Tibial nerve (tissue), 4 donors: ENCODE results near the gene ZNF708. TPM values are rescaled to one million over a fixed set of nuclear protein-coding genes. Genes with fewer than 3 reads are reported as not detected.
"Not testable (repeated sequence)": the region's sequence is repeated elsewhere in the genome, so short reads cannot be mapped to it uniquely, and the experiment has no call there.

Source experiments
- DNase-seq, 2 donors: peaks; one replicate each; pipeline ENCODE4 v3.0.0-alpha.2; 2019; ENCODE audit warnings: low spot score in 2 of 2
- H3K27ac ChIP-seq, 4 donors: fragments of 200-600 bp; sonication (generic) in 3 of 4; one replicate each; pipeline ENCODE4 v1.5.1; 2017 to 2019; ENCODE audit warnings: mild to moderate bottlenecking in 1 of 4
- H3K27me3 ChIP-seq, 2 donors: fragments of 200-600 bp; sonication (generic) in 1 of 2; one replicate each; pipeline versions ENCODE4 v1.5.1 to v1.6.0; 2017 to 2019
- H3K36me3 ChIP-seq, 3 donors: fragments of 200-600 bp; sonication (generic); one replicate each; pipeline ENCODE4 v1.5.1; 2018 to 2019
- H3K4me1 ChIP-seq, 4 donors: fragments of 200-600 bp; sonication (generic) in 3 of 4; one replicate each; pipeline ENCODE4 v1.5.1; 2017 to 2019
- H3K4me3 ChIP-seq, 4 donors: fragments of 200-600 bp; sonication (generic) in 3 of 4; one replicate each; pipeline ENCODE4 v1.5.1; 2017 to 2019; ENCODE audit warnings: mild to moderate bottlenecking in 1 of 4, moderate library complexity in 1 of 4
- H3K9me3 ChIP-seq, 4 donors: fragments of 200-600 bp; sonication (generic) in 3 of 4; one replicate each; pipeline ENCODE4 v1.5.1; 2017 to 2019
- CTCF ChIP-seq, 5 experiments: fragments of 200-600 bp in 3 of 5; fragments of 450-650 bp in 2 of 5; sonication (generic) in 3 of 5; IDR thresholded peaks; one replicate each; pipeline ENCODE4 v1.5.1; 2016 to 2019; ENCODE audit warnings: antibody characterized with exemption in 5 of 5, mild to moderate bottlenecking in 3 of 5, moderate library complexity in 2 of 5
- EP300 ChIP-seq, 2 donors: sonication (generic); formaldehyde crosslinking; IDR thresholded peaks; one replicate each; pipeline ENCODE4 v1.6.1; 2017; ENCODE audit warnings: antibody characterized with exemption in 2 of 2, mild to moderate bottlenecking in 1 of 2
- POLR2A ChIP-seq, 2 donors: fragments of 450-650 bp; IDR thresholded peaks; one replicate each; pipeline ENCODE4 v1.6.1; 2017; ENCODE audit warnings: antibody characterized with exemption in 2 of 2, mild to moderate bottlenecking in 2 of 2, moderate library complexity in 2 of 2
- WGBS, 2 donors: methylation state at CpG; one replicate each; pipeline ENCODE4 v1.1.5; 2018; 5-methylcytosine and 5-hydroxymethylcytosine counted together
- total RNA-seq, 4 donors: library from RNA; depleted of rRNA; stranded (reverse); fragments of >200 nt; gene quantifications; one replicate each; pipeline ENCODE4 v1.1.0, GENCODE V29; 2016

Gene ZNF708
- total RNA-seq, 4 donors from 2014 or later = 32.4 to 48.2 (median 39.9) TPM

DNA sequence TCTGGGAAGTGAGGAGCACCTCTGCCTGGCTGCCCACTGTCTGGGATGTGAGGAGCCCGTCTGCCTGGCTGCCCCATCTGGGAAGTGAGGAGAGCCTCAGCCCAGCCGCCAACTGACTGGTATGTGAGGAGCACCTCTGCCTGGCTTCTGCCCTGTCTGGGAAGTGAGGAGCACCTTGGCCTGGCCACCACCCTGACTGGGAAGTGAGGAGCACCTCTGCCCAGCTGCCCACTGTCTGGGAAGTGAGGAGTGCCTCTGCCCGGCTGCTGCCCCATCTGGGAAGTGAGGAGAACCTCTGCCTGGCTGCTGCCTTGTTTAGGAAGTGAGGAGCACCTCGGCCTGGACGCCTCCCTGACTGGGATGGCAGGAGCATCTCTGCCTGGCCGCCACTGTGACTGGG, 64.8 kb downstream of the ZNF708 start:
- Histone ChIP-seq H3K4me3 (no peak overlapping the region), H3K9me3 (peaks cover 0 to 39% (median 0%) of the 10 kb centered on the region in 4 donors), H3K27ac (no peak overlapping the region), H3K36me3 (no peaks in the 10 kb centered on the region), H3K4me1 (no peaks in the 10 kb centered on the region), H3K27me3 (no peaks in the 10 kb centered on the region)
- DNase-seq = no peak
- TF ChIP-seq POLR2A (IDR thresholded peaks at IDR 0.05) (no peak), EP300 (IDR thresholded peaks at IDR 0.05) (no peak), CTCF (IDR thresholded peaks at IDR 0.05) (no peak)
- 91 to 100% methylated on average over 2 to 6 of the region's 6 CpGs for WGBS, 2 donors

- DNase-seq, H3K36me3 ChIP-seq, H3K27ac ChIP-seq, H3K4me3 ChIP-seq, H3K4me1 ChIP-seq, H3K27me3 ChIP-seq: not testable (repeated sequence)
- H3K9me3 ChIP-seq = peaks cover 0 to 37% (median 0%) of the 10 kb centered on the region in 4 donors
- WGBS, 2 donors = 90 to 92% methylated on average over 16 to 24 of the region's 24 CpGs
Measured at GRCh38 chr19:21260848-21261381, 68.3 kb downstream of the ZNF708 start.

GRCh38 chr19:21260164-21260847, 68.9 kb downstream of the ZNF708 start:
- 89 to 93% methylated on average over 17 to 34 of the region's 36 CpGs for WGBS, 2 donors

GRCh38 chr19:21259421-21260124, 69.6 kb downstream of the ZNF708 start:
- 86 to 88% methylated on average over 14 to 21 of the region's 27 CpGs for WGBS, 2 donors
- not testable (repeated sequence) for DNase-seq, H3K27ac ChIP-seq

More at GRCh38 chr19:21260164-21260847, 68.9 kb downstream of the ZNF708 start:
- no peak for DNase-seq
- Histone ChIP-seq H3K9me3 (peaks cover 0 to 37% (median 0%) of the 10 kb centered on the region in 4 donors), H3K4me3 (no peak overlapping the region), H3K4me1 (no peaks in the 10 kb centered on the region), H3K27ac (no peak overlapping the region), H3K27me3 (no peaks in the 10 kb centered on the region), H3K36me3 (no peaks in the 10 kb centered on the region)
- no peak for TF ChIP-seq EP300 (IDR thresholded peaks at IDR 0.05)
- TF ChIP-seq POLR2A (IDR thresholded peaks at IDR 0.05) = no peak
- TF ChIP-seq CTCF (IDR thresholded peaks at IDR 0.05) = no peak

DNA sequence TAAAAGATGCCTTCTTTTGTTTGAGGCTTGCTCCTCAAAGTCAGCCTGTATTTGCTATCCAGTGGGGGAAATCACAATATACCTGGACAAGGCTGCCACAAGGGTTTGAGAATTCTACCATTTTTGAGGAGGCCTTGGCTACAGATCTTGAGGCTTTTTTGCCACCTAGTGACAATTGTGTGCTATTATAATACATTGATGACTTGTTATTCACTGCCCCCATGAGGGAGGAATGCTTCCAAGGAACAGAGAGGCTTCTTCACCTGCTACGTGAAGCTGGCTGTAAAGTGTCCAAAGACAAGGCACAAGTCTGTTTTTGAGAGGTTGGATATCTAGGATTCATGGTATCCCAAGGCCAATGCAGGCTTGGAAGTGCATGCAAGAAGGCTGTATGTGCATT, 72.5 kb downstream of the ZNF708 start:
- H3K9me3 ChIP-seq = peaks cover 0 to 24% (median 0%) of the 10 kb centered on the region in 4 donors
- H3K36me3 ChIP-seq = no peaks in the 10 kb centered on the region
- no peak for TF ChIP-seq POLR2A (IDR thresholded peaks at IDR 0.05)
- no peak for DNase-seq
- no peak overlapping the region for H3K27ac ChIP-seq
- no peak overlapping the region for H3K4me3 ChIP-seq
- H3K4me1 ChIP-seq = no peaks in the 10 kb centered on the region
- WGBS, 2 donors = 40 to 64% methylated on average over 1 of the region's 1 CpG
- H3K27me3 ChIP-seq = no peaks in the 10 kb centered on the region

More at GRCh38 chr19:21259421-21260124, 69.6 kb downstream of the ZNF708 start:
- H3K9me3 ChIP-seq = peaks cover 0 to 32% (median 0%) of the 10 kb centered on the region in 4 donors
- H3K4me3 ChIP-seq, H3K27me3 ChIP-seq, H3K36me3 ChIP-seq, H3K4me1 ChIP-seq: not testable (repeated sequence)

Other genes starting within 250 kb of the ZNF708 start
- gene ZNF714, start 247.2 kb downstream of the ZNF708 start, total RNA-seq = 1 to 10 TPM; 1.8 to 9.8 (median 5.0) TPM
- gene ZNF431, start 187.4 kb downstream of the ZNF708 start, total RNA-seq = 10 to 100 TPM in 3 of 4 donors, 1 to 10 TPM in 1; 5.9 to 20.4 (median 15.6) TPM
- 10 to 100 TPM in 1 of 4 donors, 1 to 10 TPM in 3; 3.3 to 10.2 (median 7.1) TPM for gene ZNF738, start 29.6 kb upstream of the ZNF708 start, total RNA-seq
- 10 to 100 TPM; 25.3 to 50.5 (median 38.7) TPM for gene ZNF493, start 67.7 kb upstream of the ZNF708 start, total RNA-seq
- 10 to 100 TPM in 3 of 4 donors, 1 to 10 TPM in 1; 9.8 to 20.5 (median 17.2) TPM for gene ZNF429, start 176.2 kb upstream of the ZNF708 start, total RNA-seq